Stimulated activated CD8-positive, alpha-beta memory T cell treated with anti-CD3 and anti-CD28 coated beads, Interleukin-2, amount 100 ng/mL, for 48 hours (primary cell): Measurements from ENCODE around the gene RSPH1.

Experiments
- DNase-seq, 2 donors: peaks; one replicate each; pipeline ENCODE4 v3.0.0-alpha.2; 2020; ENCODE audit warnings: low read depth in 2 of 2

The RSPH1 gene

DNA sequence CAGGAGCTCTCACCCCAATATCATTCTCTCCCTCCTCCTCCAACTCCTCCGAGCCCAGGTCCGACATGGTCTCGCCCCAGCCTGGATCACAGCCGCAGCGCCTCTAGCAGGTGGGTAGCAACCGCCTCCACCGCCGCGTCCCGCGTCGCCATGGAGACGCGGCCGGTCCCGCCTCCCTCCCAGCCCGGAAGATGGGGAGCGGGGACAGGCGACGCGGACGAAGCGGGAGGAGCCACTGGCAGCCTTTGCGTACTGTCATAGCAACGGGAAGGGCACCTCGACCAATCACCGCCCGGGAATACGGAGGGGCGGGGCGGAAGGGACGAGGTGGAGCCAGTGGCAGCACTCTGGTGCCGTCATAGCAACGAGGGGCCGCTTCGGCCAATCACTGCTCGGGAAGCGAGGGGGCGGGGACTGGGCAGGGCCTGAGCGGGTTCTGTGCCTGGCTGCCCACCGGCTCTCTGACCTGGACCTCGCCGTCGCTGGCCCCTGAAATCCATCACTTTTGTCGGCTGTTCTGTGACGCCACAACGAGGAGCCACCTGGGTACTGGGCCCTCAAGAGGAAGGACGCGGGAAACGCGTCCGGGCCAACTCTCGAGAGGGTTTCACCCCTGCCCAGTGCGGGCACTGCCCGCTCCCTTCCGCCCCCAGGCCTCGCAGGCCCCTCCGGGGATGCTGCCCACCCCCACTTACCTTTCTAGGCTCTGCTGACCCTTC is at the start of gene RSPH1:
Gene RSPH1 (minus strand): TSS at position 105 of the 719 bp plus-strand sequence. CDS start 38 bp downstream, at position 67.
- DNase-seq: peak; percentile 99

DNA sequence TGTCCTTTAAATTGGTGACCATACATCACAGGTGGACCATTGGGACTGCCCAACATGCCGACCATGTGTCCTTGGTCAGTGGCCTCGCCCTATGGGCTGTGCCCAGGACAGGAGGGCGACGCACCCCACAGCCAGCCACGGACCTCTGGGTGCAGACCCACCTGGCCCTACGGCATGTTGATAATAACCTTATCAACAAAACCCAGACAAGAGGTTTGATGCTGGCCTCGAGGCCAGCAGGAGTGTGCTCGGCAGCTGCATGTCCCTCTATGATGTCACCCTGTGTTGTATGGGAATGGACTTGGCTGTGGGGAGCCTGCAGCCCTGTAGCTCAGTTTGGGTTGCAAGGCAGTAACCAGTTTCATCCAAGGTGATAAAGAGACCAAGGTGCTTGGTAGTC is 49.7 kb upstream of the RSPH1 start:
- no peak for DNase-seq

DNA sequence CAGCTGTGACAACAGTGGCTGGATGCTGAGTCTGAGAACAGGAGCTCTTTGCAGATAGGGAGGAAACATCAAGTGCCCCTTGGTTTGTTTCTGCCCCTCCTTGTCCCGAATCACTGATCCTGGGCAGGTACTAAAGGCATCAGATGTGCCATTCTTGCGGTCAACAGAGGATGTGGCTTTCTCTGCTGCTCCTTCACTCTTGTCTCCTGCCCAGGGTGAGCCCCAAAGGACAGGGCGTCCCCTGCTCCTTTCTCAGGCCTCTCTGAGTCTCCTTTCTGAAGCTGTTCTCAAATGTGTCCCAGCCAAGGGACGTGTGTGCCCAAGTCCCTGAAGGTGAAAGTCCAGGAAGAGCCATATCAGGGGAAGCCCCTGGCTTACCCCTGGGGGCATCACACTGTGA is 49.3 kb upstream of the RSPH1 start:
- DNase-seq: no peak

GRCh38 chr21:42544544-42544943 is 48.5 kb upstream of the RSPH1 start:
- DNase-seq: no peak

DNA sequence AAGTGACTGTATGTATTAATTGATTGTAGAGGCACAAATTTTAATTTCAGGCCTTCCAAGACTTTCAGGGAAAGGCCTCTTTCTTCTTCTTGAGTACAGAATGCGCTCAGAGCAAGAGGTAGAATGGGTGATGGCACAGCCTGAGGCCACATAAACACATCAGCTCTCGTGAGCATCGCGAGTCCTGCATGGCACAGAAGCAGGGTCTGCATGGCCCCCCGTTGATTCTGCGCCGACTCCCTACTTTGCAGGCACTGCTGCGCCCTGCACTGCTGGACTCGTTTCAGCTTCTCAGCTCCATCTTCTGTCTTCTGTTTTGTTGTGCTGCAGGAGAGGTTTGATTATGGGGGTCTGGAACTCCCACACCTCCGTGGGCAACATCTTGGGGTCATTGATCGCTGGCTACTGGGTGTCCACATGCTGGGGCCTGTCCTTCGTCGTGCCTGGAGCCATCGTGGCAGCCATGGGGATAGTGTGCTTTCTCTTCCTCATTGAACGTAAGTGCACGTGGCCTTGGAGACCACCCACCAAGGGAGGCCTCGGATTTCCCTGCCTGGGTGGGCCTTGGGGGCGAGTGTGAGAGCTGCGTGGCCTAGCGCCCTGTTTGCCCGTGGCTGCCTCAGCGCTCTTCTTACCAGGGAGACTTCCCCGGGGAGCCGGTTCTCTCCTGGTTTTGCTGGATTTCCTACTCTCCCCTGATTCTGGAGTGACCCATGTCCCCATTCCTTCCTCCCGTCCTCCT is 47.3 kb upstream of the RSPH1 start:
- DNase-seq: no peak

GRCh38 chr21:42542596-42542995 is 46.6 kb upstream of the RSPH1 start:
- no peak for DNase-seq

DNA sequence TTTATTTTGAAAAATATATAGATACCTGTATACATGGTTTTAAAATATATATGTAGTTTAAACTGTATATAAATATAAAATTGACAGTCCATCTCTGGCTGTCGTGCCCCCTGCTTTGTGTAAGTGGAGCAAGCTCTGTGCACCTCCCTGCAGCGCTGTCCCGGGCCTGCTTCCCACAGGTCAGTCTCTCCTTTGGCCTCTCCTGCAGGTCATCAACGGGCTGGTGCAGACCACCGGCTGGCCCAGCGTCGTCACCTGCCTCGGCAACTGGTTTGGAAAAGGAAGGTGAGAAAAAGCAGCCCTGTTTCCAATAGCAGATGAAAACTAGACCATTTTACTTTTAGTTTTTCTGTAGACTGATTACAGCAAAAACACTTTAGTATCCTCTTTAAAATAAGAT is 46.2 kb upstream of the RSPH1 start:
- no peak for DNase-seq

DNA sequence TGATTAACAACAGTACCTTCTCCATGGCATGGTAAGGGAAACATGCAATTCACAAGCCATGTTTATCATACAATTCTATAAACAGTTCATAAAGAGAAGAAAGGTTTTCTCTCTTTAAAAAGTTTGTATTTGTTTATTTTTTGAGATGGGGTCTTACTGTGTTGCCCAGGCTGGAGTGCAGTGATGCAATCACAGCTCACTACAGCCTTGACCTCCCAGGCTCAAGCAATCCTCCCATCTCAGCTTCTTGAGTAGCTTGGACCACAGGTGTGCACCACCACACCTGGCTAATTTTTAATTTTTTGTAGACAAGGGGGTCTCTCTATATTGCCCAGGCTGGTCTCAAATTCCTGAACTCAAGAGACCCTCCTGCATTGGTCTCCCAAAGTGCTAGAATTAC is 45.6 kb upstream of the RSPH1 start:
- DNase-seq: no peak

GRCh38 chr21:42541174-42541573 is 45.1 kb upstream of the RSPH1 start:
- DNase-seq: no peak

DNA sequence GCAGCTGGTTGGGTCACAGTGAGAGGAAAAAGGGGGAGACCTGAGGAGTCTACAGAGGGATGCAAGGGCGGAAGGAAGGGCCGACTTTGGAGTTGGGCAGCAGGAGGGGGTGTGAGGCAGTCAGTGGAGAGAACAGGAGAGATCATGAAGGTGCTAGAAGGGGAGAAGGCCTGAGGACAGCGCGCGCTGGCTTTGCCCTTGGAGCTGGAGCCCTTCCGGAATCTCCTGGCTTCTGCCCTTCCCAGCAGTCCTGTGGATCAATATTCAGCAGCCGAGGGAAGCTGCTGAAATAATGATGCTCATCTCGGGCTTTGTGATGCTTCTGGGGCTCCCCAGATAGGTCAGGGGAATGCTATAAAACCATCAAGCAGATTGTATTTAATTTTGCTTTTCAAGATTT is 44.4 kb upstream of the RSPH1 start:
- no peak for DNase-seq

GRCh38 chr21:42539931-42540343 is 43.9 kb upstream of the RSPH1 start:
- DNase-seq: no peak

DNA sequence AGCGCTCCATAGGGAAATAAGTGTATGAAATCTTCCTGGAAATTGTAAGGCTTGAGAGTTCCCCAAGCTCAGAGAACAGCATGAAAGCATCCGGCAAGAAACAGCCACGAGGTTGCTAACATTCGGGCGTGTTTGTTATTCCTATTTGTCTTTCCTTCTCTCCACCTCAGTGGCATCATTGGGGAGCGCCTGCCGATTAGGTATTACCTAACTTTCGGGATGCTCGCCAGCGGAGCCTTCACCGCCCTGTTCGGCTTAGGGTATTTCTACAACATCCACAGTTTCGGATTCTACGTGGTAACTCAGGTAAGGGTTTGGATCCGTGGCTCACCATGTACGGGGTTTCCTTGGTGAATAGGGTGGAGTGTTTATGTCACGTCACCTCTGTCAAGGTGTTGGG is 43.3 kb upstream of the RSPH1 start:
- DNase-seq: no peak

DNA sequence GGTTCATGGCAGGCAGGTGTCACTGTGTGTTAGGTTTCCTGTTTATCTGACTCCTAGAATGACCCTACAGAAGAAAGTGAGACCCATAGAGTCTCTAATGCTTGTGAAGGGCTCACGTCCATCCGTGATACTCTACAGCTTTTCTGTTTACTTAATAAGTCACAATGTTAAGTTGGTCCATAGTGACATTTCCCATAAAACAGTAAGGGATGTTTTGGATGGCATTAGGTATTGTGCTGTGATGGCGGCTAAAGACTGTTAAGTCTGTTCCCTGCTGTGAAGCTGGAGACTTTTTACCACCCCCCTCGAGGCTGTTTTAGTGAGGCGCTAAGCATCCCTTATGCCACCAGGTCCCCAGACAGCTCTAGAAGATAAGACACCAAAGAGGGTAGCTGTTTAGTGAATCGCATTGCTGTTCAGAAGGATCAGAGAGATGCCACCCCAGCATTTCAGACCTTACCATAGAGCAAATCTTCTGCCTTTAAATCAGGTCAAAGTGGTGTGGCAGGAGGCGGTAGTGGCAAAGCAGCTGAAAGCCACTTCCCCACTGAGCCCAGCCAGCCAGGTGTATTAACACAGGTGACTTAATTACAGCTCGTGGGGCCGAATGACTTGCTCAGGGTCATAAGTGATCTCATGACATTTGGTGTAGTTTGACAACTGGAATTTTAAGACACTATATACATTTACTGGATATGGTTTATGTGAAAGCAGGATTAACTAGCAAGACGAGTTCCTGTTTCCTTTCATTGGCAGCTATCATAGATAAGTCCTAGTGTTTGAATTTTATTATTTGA is 42.7 kb upstream of the RSPH1 start:
- DNase-seq: no peak

- no peak for DNase-seq
Observed at GRCh38 chr21:42537106-42537742, 41.2 kb upstream of the RSPH1 start.

DNA sequence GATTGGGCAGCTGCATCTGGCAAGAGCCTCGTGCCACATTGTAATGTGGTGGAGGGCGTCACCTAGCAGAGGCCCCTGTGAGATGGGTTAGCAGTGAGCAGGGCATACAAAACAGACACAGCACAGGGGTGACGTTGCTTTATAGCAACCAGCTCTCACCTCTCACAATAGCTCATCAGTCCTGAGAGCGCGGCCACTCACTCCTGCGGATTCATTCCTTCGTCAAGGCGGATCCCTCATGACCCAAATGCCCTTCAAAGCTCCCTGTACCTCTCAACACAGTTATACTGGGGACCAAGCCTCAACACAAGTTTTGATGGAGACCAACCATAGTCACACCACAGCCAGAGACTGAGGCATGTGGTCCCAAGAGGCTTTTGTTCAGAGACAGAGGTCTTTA is 40.6 kb upstream of the RSPH1 start:
- no peak for DNase-seq

GRCh38 chr21:42535602-42536171 is 39.7 kb upstream of the RSPH1 start:
- no peak for DNase-seq

GRCh38 chr21:42534421-42535378 is 38.7 kb upstream of the RSPH1 start:
- no peak for DNase-seq

DNA sequence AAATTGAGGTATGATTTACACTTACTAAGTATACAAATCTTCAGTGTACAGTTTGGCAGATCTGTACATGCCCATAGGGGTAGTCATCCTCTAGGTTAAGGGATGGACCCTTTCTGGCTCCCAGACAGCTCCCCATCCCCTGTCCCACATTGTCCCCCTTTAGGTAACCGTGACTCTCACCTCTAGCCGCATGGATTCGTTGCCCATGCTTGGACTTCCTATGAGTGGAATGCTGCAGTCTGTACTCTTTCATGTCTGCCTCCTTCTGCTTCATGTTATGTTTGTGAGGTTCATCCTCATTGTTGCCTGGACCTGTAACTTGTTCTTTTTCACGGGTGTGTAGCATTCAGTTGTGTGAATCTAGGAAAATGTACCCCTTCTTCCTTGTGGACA is 37.9 kb upstream of the RSPH1 start:
- no peak for DNase-seq

DNA sequence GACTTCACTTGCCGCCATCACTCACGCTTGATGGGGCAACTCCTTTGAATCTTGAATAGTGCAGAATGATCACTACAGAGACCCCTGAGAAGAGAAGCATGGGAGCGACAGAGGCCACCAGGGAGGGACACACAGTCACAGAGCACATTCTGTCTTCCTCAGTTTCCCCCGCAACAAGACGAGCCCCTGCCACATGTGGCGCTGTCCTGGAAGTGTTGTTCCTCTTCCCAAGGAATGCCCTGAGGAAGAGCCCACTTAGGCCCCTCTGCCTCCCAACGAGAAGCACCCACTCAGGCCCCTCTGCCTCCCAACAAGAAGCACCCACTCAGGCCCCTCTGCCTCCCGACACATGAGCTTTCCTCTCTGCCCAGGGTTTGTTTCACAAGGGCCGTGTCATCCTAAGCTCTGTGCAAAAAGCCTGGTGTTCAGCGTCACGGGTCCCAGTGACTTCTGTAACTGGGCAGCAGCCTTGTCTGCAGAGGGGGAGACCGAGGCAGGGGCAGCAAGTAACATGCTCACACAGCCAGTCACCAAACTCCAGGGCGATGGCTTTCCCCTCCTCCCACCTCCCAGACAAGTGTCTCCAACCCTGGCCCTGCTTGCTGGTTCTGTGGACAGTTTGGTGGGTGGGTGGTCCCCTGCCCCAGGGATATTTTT is 37.4 kb upstream of the RSPH1 start:
- no peak for DNase-seq
